Common myeloid progenitor, CD34-positive (primary cell): ENCODE results near the gene SPINK8. TPM values are rescaled to one million over a fixed set of nuclear protein-coding genes. Genes with fewer than 3 reads are reported as not detected.
"Not testable (repeated sequence)": the region's sequence is repeated elsewhere in the genome, so short reads cannot be mapped to it uniquely, and the experiment has no call there.

Experiments
- CTCF ChIA-PET: fragments of 350-600 bp; sonication (Branson Sonifier 250); formaldehyde crosslinking; loops from one replicate; lab custom pipeline; 2021; ENCODE audit warnings: antibody characterized with exemption; lab: Charles Lee
- POLR2A ChIA-PET: fragments of 350-600 bp; sonication (Branson Sonifier 250); formaldehyde crosslinking; loops from one replicate; lab custom pipeline; 2021; ENCODE audit warnings: antibody characterized with exemption; lab: Charles Lee
- DNase-seq, 3 donors: peaks; one replicate each; pipeline versions ENCODE4 v3.0.0 to v3.0.0-alpha.2; 2013
- H3K27ac ChIP-seq, 2 experiments: 1 replicate in 1 of 2; 2 replicates in 1 of 2; pipeline ENCODE4 v1.7.0; 2013; ENCODE audit warnings: inconsistent platforms in 2 of 2, low read length in 2 of 2, mild to moderate bottlenecking in 2 of 2, low read depth in 1 of 2, moderate library complexity in 1 of 2; ENCODE audit not compliant: severe bottlenecking in 2 of 2, insufficient read depth in 1 of 2, poor library complexity in 1 of 2
- H3K27me3 ChIP-seq, 5 experiments: replicated peaks in 2 of 5; 1 replicate in 3 of 5; 2 replicates in 2 of 5; pipeline versions ENCODE4 v1.6.1 to v1.7.0; 2013; ENCODE audit warnings: low read length in 4 of 5, mild to moderate bottlenecking in 2 of 5, moderate library complexity in 2 of 5, inconsistent platforms in 1 of 5; ENCODE audit not compliant: insufficient read depth in 5 of 5, control insufficient read depth in 4 of 5
- H3K36me3 ChIP-seq, 4 experiments: 1 replicate in 2 of 4; 2 replicates in 2 of 4; pipeline versions ENCODE4 v1.6.1 to v1.7.0; 2013; ENCODE audit warnings: low read length in 3 of 4, control low read depth in 1 of 4, mild to moderate bottlenecking in 1 of 4; ENCODE audit not compliant: control insufficient read depth in 4 of 4, insufficient read depth in 4 of 4
- H3K4me1 ChIP-seq, 4 experiments: 1 replicate in 3 of 4; 2 replicates in 1 of 4; pipeline versions ENCODE4 v1.6.1 to v1.7.1; 2013; ENCODE audit warnings: low read length in 3 of 4, mild to moderate bottlenecking in 3 of 4, control low read depth in 1 of 4, inconsistent platforms in 1 of 4, moderate library complexity in 1 of 4; ENCODE audit not compliant: control insufficient read depth in 4 of 4, insufficient read depth in 4 of 4; ENCODE audit errors: control extremely low read depth in 1 of 4
- H3K4me3 ChIP-seq, 7 experiments: 1 replicate in 4 of 7; 2 replicates in 3 of 7; pipeline versions ENCODE4 v1.5.1 to v1.7.0; 2013; ENCODE audit warnings: mild to moderate bottlenecking in 7 of 7, low read length in 6 of 7, moderate library complexity in 6 of 7, inconsistent platforms in 2 of 7, low read depth in 2 of 7, control low read depth in 1 of 7; ENCODE audit not compliant: insufficient read depth in 4 of 7, control insufficient read depth in 1 of 7; ENCODE audit errors: extremely low read depth in 1 of 7
- H3K9me3 ChIP-seq, 5 experiments: 1 replicate in 4 of 5; 2 replicates in 1 of 5; pipeline versions ENCODE4 v1.6.1 to v1.7.1; 2013; ENCODE audit warnings: low read length in 4 of 5, mild to moderate bottlenecking in 2 of 5, inconsistent platforms in 1 of 5, low read depth in 1 of 5, moderate library complexity in 1 of 5; ENCODE audit not compliant: control insufficient read depth in 4 of 5, insufficient read depth in 2 of 5; ENCODE audit errors: control extremely low read depth in 1 of 5
- WGBS: methylation state at CpG from one replicate; pipeline ENCODE4 v1.1.5; 2013; ENCODE audit not compliant: insufficient coverage; 5-methylcytosine and 5-hydroxymethylcytosine counted together
- polyA plus RNA-seq: library from polyadenylated mRNA; unstranded; fragments of 120-200 nt; gene quantifications from one replicate; pipeline ENCODE4 v1.2.1, GENCODE V29; 2013

The SPINK8 gene
- not detected for polyA plus RNA-seq

GRCh38 chr3:48333346-48334245 lies at the start of gene SPINK8:
Gene SPINK8 (minus strand): TSS chr3:48333661. CDS start chr3:48328341, 5,320 bp downstream.
- DNase-seq, H3K27me3 ChIP-seq, H3K9me3 ChIP-seq, H3K4me3 ChIP-seq, H3K36me3 ChIP-seq, H3K27ac ChIP-seq, POLR2A ChIA-PET, CTCF ChIA-PET: not testable (repeated sequence)
- peaks cover 0 to 31% (median 11%) of the 10 kb centered on the region in 4 experiments for H3K4me1 ChIP-seq
- WGBS: 90% methylated on average over 7 of the region's 15 CpGs

- H3K9me3 ChIP-seq: no peaks in the 10 kb centered on the region
- no peaks in the 10 kb centered on the region for H3K27me3 ChIP-seq
- no peak for DNase-seq
- WGBS: 96% methylated on average over 3 of the region's 5 CpGs
- ChIA-PET CTCF (no interaction called here), POLR2A (no interaction called here)
- H3K27ac ChIP-seq: no peak overlapping the region
- H3K36me3 ChIP-seq: no peaks in the 10 kb centered on the region
- no peak overlapping the region for H3K4me3 ChIP-seq
- no peaks in the 10 kb centered on the region for H3K4me1 ChIP-seq
These were observed 39.5 kb upstream of the SPINK8 start for GRCh38 chr3:48372862-48373435.

- ChIA-PET POLR2A (no interaction called here), CTCF (no interaction called here)
- no peak for DNase-seq
- Histone ChIP-seq H3K4me1 (no peaks in the 10 kb centered on the region), H3K36me3 (no peaks in the 10 kb centered on the region), H3K9me3 (no peaks in the 10 kb centered on the region), H3K4me3 (no peak overlapping the region), H3K27me3 (no peaks in the 10 kb centered on the region), H3K27ac (no peak overlapping the region)
- WGBS: 97% methylated on average over 6 of the region's 7 CpGs
These were observed 38.9 kb upstream of the SPINK8 start for GRCh38 chr3:48372377-48372770.

DNA sequence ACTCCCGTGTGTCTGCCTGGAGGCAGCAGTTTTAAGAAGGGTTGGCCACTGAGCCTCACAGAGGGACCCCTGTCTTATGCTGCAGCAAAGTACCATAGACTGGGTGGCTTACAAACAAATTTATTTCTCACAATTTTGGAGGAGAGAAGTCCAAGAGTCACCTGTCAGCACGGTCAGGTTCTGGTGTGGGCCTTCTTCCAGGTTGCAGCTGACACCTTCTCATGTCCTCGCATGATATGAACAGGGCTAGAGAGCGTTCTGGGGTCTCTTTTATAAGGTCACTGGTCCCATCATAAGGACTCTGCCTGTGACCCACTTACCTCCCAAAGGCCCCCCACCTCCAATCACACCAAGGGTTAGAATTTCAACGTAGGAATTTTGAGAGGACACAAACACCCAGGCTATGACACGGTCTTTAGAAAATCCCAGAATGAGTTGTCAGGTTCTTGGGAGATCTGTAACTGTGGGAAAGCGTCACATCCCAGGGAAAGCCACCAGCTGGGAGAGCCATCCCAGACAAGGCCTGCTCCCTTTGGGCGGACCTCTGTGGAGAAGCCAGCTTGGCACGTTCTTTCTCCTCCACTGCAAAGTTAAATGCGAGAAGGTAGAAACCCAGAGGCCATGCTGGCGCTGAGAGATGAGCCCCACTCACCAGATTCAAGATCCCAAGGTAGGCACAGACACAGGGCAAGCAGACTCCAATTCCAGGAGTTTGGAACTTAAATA lies 38.4 kb upstream of the SPINK8 start, which contains the start of gene FBXW12:
FBXW12 (plus strand) TSS at position 569 of the 726 bp plus-strand sequence. CDS start 549 bp downstream, outside the sequence.
- no peaks in the 10 kb centered on the region for H3K9me3 ChIP-seq
- no peak within 1 kb of the TSS for H3K4me3 ChIP-seq
- 96% methylated on average over 11 of the region's 11 CpGs for whole genome bisulfite sequencing
- no peak for DNase-seq
- no peak within 1 kb of the TSS for H3K27ac ChIP-seq
- ChIA-PET CTCF (no interaction called here), POLR2A (no interaction called here)
- no peaks in the 10 kb centered on the region for H3K4me1 ChIP-seq
- no peaks in the 10 kb centered on the region for H3K27me3 ChIP-seq
- no peaks in the 10 kb centered on the region for H3K36me3 ChIP-seq

DNA sequence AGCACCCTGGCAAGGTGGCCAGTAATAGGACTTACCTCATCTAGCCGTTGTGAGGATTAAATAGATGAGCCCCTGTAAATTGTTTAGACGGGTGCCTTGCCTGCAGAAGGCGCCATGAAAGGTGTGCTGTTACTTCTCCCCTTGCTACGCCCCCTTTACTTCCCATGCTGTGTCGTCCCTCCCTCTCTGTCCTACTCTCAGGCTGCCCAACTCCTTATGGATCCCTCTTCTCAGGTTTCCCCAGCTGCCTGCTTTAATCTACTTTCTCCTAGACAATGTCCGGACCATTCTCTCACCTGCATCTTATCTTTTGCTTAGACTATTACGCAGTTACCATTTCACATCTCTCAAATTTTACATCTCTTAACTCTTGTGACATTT lies 36.9 kb upstream of the SPINK8 start:
- POLR2A ChIA-PET: no interaction called here
- H3K4me1 ChIP-seq: no peaks in the 10 kb centered on the region
- H3K27me3 ChIP-seq: no peaks in the 10 kb centered on the region
- no peaks in the 10 kb centered on the region for H3K9me3 ChIP-seq
- DNase-seq: no peak
- no peaks in the 10 kb centered on the region for H3K36me3 ChIP-seq
- 92% methylated on average over 6 of the region's 7 CpGs for WGBS
- no peak overlapping the region for H3K4me3 ChIP-seq
- CTCF ChIA-PET: no interaction called here
- H3K27ac ChIP-seq: no peak overlapping the region

DNA sequence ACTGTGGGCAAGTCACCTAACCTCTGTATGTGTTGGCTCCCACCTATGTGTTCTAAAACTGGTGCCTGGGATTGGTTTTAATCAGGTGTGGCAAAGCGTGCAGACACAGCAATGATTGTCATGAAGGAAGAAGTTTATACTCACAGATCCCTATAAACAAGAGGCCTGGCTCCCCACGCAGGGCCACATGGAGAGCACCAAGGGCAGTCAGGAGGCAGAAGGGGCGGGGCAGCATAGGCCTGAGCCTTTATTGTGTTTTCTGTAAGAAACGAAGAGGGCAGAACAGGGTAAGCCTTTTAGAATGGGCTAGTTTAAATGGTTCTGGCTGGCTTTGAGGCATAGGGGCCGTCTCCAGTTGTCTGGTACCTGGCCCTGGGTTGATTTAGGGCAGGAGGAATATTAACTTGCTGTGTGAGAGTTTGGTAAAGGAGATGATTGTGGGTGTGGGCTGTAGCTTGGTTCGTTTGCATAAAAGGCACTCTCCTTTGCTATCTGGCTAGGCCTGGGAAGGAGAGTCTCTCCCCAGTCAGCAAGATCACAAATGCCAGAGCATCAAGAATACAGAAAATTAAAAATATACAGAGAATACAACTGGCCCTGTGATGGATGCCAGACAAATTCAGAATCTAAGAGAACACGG lies 36.4 kb upstream of the SPINK8 start:
- Histone ChIP-seq H3K27ac (no peak overlapping the region), H3K27me3 (no peaks in the 10 kb centered on the region), H3K36me3 (no peaks in the 10 kb centered on the region), H3K4me1 (no peaks in the 10 kb centered on the region), H3K9me3 (no peaks in the 10 kb centered on the region), H3K4me3 (no peak overlapping the region)
- DNase-seq: no peak
- ChIA-PET POLR2A (no interaction called here), CTCF (no interaction called here)
- WGBS: 98% methylated on average over 4 of the region's 7 CpGs
